NCI-H1694 (cell line): ENCODE measurements around the gene RALBP1.
"Not testable (repeated sequence)": the region's sequence is repeated elsewhere in the genome, so short reads cannot be mapped to it uniquely, and the experiment has no call there.

ENCODE experiments used
- DNase-seq: peaks from one replicate; lab custom pipeline; 2025; lab: John Stamatoyannopoulos, UW

RALBP1 gene

GRCh38 chr18:9474983-9475642 is at the start of gene RALBP1:
RALBP1 (plus strand) TSS chr18:9475513; CDS start chr18:9513046, 37,533 bp downstream.
- DNase-seq: peak; percentile 91

- no peak for DNase-seq
These were observed 48.6 kb upstream of the RALBP1 start for GRCh38 chr18:9426753-9427152.

GRCh38 chr18:9428301-9428706 is 47.0 kb upstream of the RALBP1 start:
- DNase-seq: no peak

GRCh38 chr18:9428862-9429661 is 46.3 kb upstream of the RALBP1 start:
- no peak for DNase-seq

GRCh38 chr18:9429662-9429993 is 45.7 kb upstream of the RALBP1 start:
- DNase-seq: no peak

GRCh38 chr18:9430315-9430714 is 45.0 kb upstream of the RALBP1 start:
- not testable (repeated sequence) for DNase-seq

GRCh38 chr18:9431296-9431695 is 44.0 kb upstream of the RALBP1 start:
- no peak for DNase-seq

- DNase-seq: not testable (repeated sequence)
These were observed 42.2 kb upstream of the RALBP1 start for GRCh38 chr18:9433122-9433521.

GRCh38 chr18:9433671-9434121 is 41.6 kb upstream of the RALBP1 start:
- peak; percentile 33 for DNase-seq

GRCh38 chr18:9434122-9434701 is 41.1 kb upstream of the RALBP1 start:
- DNase-seq: no peak

GRCh38 chr18:9435041-9435440 is 40.3 kb upstream of the RALBP1 start:
- no peak for DNase-seq

- no peak for DNase-seq
These were observed 38.9 kb upstream of the RALBP1 start for GRCh38 chr18:9436206-9436929.

- no peak for DNase-seq
These were observed 38.3 kb upstream of the RALBP1 start for GRCh38 chr18:9437021-9437437.

- DNase-seq: no peak
These were observed 37.6 kb upstream of the RALBP1 start for GRCh38 chr18:9437672-9438071.

- DNase-seq: no peak
These were observed 34.3 kb upstream of the RALBP1 start for GRCh38 chr18:9441061-9441460.

GRCh38 chr18:9444549-9444948 is 30.8 kb upstream of the RALBP1 start:
- DNase-seq: no peak

GRCh38 chr18:9446839-9447238 is 28.5 kb upstream of the RALBP1 start:
- DNase-seq: no peak

GRCh38 chr18:9447334-9447733 is 28.0 kb upstream of the RALBP1 start:
- DNase-seq: no peak

- DNase-seq: no peak
These were observed 25.5 kb upstream of the RALBP1 start for GRCh38 chr18:9449600-9450414.

GRCh38 chr18:9450920-9451319 is 24.4 kb upstream of the RALBP1 start:
- not testable (repeated sequence) for DNase-seq

- no peak for DNase-seq
These were observed 22.0 kb upstream of the RALBP1 start for GRCh38 chr18:9453283-9453682.
